Suppressor macrophage treated with lipopolysaccharide for 1 hour (primary cell): ENCODE data around the gene RIIAD1.
A peak's percentile ranks its signal among the peaks of the same experiment; 100 is the strongest.

Source experiments
- DNase-seq, 3 donors: peaks; one replicate each; pipeline ENCODE4 v3.0.0-alpha.2; 2020 to 2022

Gene RIIAD1

GRCh38 chr1:151720974-151721787, at the start of gene RIIAD1:
Gene RIIAD1 (plus strand): TSS chr1:151721522. CDS start chr1:151721537, 15 bp downstream.
- peak; percentile 19 to 62 (median 44) for DNase-seq

GRCh38 chr1:151673407-151673806, 47.9 kb upstream of the RIIAD1 start:
- no peak for DNase-seq

- no peak for DNase-seq
Measured at GRCh38 chr1:151680391-151680790, 40.9 kb upstream of the RIIAD1 start.

- DNase-seq, result peak in 1 of 3 donors; percentile 26
Measured at GRCh38 chr1:151680826-151681225, 40.5 kb upstream of the RIIAD1 start.

- DNase-seq, result no peak
Measured at GRCh38 chr1:151681923-151682322, 39.4 kb upstream of the RIIAD1 start.

- peak; percentile 46 to 48 (median 46) for DNase-seq
Measured at GRCh38 chr1:151682901-151683300, 38.4 kb upstream of the RIIAD1 start.

GRCh38 chr1:151684128-151684527, 37.2 kb upstream of the RIIAD1 start:
- no peak for DNase-seq

- no peak for DNase-seq
Measured at GRCh38 chr1:151686561-151686960, 34.8 kb upstream of the RIIAD1 start.

- no peak for DNase-seq
Measured at GRCh38 chr1:151689494-151689893, 31.8 kb upstream of the RIIAD1 start.

GRCh38 chr1:151692226-151692625, 29.1 kb upstream of the RIIAD1 start:
- DNase-seq, result peak in 1 of 3 donors; percentile 24

GRCh38 chr1:151693057-151693651, 28.2 kb upstream of the RIIAD1 start:
- peak in 1 of 3 donors; percentile 30 for DNase-seq

- no peak for DNase-seq
Measured at GRCh38 chr1:151701515-151701914, 19.8 kb upstream of the RIIAD1 start.

- no peak for DNase-seq
Measured at GRCh38 chr1:151702936-151703335, 18.4 kb upstream of the RIIAD1 start.

- DNase-seq, result no peak
Measured at GRCh38 chr1:151703813-151704212, 17.5 kb upstream of the RIIAD1 start.

GRCh38 chr1:151704246-151704645, 17.1 kb upstream of the RIIAD1 start:
- no peak for DNase-seq

- DNase-seq, result no peak
Measured at GRCh38 chr1:151705146-151705545, 16.2 kb upstream of the RIIAD1 start.

GRCh38 chr1:151705753-151706463, 15.4 kb upstream of the RIIAD1 start:
- DNase-seq, result no peak

GRCh38 chr1:151706464-151707415, 14.6 kb upstream of the RIIAD1 start:
- no peak for DNase-seq

- no peak for DNase-seq
Measured at GRCh38 chr1:151707541-151708065, 13.7 kb upstream of the RIIAD1 start.

- DNase-seq, result no peak
Measured at GRCh38 chr1:151708891-151709290, 12.4 kb upstream of the RIIAD1 start.

- DNase-seq, result peak; percentile 57 to 70 (median 62)
Measured at GRCh38 chr1:151710187-151710840, 11.0 kb upstream of the RIIAD1 start.
